ENCODE data around the gene ZSCAN20.

DNA sequence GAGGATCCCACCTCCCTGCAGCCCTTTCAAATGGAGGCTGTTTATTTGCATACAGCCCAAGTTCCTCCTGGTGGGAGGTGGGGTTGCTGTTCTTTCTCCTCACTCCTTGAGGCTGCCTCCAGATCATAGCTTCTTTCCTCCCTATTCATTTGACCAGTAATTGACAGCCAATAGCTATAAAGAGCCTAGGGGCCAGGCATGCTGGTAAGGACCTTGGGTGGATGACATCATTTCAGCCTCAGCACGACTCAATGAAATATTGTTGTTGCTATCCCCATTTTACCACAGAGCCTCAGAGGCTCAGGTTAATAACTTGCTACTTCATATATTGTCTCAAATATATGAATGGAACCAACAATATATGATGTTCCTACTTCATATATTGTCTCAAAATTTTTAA, 31.1 kb downstream of the ZSCAN20 start:
- TF ChIP-seq, protein P1, sequence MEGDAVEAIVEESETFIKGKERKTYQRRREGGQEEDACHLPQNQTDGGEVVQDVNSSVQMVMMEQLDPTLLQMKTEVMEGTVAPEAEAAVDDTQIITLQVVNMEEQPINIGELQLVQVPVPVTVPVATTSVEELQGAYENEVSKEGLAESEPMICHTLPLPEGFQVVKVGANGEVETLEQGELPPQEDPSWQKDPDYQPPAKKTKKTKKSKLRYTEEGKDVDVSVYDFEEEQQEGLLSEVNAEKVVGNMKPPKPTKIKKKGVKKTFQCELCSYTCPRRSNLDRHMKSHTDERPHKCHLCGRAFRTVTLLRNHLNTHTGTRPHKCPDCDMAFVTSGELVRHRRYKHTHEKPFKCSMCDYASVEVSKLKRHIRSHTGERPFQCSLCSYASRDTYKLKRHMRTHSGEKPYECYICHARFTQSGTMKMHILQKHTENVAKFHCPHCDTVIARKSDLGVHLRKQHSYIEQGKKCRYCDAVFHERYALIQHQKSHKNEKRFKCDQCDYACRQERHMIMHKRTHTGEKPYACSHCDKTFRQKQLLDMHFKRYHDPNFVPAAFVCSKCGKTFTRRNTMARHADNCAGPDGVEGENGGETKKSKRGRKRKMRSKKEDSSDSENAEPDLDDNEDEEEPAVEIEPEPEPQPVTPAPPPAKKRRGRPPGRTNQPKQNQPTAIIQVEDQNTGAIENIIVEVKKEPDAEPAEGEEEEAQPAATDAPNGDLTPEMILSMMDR (IDR thresholded peaks at IDR 0.05) = no peak
- TF ChIP-seq POLR2A (IDR thresholded peaks at IDR 0.05) = no peak
